GM18873 (cell line): ENCODE data around the gene OSTC.
A peak's percentile ranks its signal among the peaks of the same experiment; 100 is the strongest.

Source experiments
- ATAC-seq: cut with Tn5 transposase; IDR thresholded peaks from one replicate; pipeline ENCODE4 v1.9.1; 2021; ENCODE audit warnings: mild to moderate bottlenecking, moderate library complexity, moderate number of reproducible peaks; ENCODE audit not compliant: unreplicated experiment, low FRiP score

The OSTC gene

DNA sequence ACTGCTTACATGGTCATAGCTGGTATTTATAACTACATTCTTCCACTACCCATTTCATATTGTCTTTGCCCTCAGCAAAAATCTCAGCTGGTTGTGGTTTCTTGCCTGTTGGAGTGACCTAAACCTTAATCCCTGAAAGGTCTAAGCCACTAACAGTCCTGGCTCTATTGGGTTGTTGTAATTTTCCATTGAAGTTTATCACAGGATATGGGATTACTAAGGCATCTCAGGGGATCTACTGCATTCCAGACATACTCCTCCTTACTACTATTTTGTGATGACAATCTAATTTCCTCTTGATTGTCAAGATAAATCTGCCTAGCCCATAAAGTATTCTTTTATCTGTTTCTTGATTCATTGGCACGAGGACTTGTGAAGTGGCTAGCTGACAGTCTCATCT lies 6.2 kb upstream of the OSTC start:
- no peak for ATAC-seq

DNA sequence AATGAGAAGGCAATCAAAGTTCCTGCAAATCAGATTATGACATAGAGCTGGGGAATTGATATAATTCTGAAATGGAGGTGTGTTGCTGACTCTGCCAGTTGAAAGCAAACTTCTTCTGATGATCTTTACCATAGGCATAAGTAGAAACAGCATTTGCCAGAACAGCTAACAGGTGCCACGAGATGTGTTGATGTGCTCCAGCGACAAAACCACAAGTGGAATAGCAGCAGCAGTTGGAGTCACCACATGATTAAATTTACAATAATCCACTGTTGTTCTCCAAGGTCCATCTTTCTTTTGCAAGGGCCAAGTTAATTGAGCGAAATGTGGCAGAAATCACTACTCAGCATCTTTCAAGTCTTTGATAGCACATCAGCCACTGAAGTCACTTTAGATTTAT lies 3.7 kb upstream of the OSTC start:
- ATAC-seq = no peak

DNA sequence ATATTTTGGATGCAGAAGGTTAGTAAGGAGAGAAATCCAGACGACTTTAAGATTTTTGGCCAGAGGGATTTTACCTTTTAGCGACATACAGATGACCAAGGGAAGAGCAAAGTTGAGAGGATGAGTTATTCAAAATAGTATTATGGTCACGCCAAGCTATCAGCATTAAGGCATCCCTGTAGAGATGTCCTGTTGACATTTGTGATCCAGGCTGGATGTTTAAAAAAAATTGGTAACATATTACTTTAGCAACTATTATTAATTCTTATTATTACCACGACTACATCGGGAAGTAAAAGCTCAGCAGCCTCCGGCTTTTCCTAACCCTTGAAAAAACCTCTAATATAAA lies 562 bp upstream of the OSTC start:
- ATAC-seq = peak; percentile 11

DNA sequence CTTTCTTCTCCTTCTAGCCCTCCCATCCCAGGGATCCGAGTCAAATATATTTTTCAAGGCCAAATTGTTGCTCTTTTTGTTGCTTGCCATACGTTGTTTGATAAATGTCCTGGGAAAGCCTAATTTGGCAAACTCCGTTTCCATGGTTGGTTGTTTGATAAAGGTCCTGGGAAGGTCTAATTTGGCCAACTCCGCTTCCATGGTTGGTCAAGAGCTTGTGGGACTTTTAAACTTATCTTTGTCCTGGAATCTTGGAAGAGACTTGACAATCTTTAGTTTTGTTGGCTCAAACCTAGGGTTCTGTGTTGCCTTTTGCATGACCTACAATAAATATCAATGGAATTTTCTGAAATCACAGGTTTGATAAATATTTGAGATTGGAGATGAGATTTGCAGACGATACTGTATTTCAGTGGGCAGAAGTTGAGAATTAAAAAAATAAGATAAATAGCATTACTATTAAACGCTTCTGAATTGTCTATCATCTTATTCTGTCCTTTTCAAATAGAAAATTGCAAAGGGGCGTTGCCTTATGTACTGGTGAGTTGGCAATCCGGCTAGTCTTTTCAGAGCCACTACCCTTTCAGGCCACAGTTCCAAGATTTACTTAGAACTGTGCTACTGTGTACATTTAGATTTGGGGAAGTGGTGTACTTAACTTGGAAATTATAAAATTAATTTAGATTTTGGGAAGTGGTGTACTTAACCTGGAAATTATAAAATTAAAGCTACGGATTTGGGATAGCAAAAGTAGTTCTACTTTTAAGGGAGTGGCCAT lies 804 bp downstream of the OSTC start:
- ATAC-seq = no peak

DNA sequence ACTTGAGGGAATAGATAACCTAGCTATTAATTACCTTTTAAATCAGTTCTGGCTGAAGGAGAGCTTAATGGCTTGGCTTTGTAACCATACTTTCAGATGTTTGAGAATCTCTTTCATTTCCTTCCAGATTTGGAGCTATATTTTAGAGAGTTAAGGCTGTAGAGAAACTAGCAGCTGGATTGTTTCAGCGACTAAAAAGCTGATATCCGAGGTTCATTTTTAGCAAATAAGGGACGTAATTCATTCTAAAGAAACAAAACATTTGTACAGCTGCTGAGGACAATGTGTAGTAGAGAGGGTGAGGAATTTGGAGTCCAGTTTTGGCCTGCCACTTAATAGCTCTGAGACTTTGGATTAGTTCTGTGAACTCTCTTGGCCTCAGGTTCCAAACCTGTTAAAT lies 12.2 kb downstream of the OSTC start:
- no peak for ATAC-seq

DNA sequence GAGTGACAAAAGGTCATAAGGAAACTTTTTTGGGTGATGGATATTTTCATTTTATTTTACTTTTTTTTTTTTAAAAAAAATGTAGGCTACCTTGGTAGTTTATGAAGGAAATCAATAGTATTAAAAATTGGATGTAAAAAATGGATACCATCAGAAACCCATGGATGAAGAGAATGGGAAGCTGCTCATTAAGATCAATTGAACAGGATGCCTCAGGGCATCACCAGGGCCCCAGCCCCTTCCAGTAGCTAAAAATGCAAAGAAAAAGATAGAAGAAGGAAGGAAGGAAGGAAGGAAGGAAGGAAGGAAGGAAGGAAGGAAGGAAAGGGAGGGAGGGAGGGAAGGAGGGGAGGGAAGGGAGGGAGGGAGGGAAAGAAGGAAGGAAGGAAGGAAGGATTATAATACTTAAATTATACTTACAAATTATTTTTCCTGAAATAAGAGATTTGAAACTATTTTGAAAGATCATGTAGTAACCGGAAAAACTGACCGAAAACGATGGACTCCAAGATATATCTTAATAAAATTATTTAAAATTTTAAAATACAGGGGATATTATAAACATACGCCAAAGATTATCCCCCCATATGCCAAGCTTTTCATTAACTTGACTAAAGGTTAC lies 24.1 kb downstream of the OSTC start:
- ATAC-seq = no peak

DNA sequence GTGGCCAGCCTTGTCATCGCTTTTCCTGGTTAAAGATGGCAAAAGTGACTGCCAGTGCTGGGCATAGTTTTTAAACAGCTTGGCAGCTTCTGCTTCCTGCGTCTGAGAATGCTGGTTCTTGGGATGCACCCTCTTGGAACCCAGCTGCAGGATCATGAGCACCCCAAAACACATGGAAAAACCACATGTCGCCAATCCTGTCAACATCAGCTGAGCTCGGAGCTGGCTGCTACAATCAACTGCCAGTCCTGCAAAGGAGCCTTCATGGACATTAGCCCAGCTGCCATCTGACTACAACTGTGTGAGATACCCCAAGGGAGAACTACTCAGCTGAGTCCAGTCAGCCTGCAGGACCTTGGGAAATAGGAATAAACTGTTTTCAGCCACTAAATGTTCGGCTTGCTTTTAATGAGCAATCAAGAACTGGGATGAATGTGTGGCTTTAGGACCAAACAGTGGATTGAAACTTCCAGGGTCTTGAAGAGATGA lies 31.0 kb downstream of the OSTC start:
- no peak for ATAC-seq

DNA sequence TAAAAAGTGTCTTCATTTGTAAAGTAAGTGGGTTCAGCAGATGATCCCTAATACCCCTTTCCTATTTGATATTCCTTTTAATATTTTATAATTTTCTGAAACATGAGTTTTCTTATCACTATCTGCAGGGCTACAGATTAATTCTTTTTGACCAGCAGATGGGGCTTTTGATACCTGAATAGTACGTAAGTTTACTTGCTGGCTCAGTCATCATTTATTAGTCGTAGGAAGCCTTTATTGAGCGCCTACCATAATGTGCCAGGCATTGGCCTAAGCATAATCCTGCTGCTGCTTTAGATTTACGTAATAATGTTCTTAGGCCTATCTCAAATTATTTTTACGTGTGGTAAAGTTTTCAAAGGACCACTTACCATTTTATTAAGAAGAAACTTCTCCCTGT lies 33.1 kb downstream of the OSTC start:
- no peak for ATAC-seq

DNA sequence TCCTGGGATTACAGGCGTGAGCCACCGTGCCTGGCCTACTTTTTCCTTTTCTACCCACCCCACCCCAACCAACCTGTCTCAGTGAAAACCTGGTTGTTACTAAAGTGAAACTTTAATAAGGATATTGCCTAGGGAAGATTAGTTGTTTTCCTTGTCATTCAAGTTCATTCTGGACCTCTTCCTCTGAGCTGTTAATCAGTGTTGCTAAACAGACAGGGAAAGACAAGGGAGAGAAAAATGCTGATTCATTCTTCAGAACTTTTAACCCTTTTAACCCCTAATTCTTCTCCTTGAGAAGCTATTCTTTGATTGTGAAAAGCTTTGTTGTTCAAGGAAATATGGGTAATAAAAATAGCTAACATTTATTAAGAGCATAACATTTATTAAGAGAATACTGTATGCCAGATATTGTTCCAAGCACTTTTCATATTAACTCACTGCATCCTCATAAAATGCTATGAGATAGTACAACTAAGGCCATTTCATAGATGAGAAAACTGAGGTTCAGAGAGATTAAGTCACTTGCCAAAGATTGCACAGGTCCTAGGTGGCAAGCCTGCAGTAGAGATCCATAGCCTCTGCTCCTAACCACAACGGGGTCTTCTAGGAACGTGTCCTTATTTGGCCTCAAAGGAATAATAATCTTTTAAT lies 34.8 kb downstream of the OSTC start:
- ATAC-seq = no peak

DNA sequence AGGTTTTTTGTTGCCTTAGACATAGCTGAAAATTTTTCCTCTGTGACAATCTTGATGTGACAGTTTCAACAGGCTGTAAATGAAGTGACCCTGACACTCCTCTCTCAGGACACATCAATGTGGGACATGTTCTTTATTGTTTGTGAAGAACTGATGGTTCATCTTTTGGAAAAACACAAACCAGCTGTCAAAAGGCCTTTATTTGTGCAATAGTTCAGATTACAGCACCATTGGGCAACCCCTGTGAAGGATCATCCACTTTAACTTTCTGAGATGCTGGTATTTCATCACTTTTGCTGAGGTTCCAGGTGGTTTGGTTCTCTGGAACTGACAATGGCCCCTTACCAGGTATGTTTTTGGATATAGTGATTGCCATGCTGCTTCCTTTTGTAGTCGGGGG lies 40.3 kb downstream of the OSTC start:
- ATAC-seq = no peak

DNA sequence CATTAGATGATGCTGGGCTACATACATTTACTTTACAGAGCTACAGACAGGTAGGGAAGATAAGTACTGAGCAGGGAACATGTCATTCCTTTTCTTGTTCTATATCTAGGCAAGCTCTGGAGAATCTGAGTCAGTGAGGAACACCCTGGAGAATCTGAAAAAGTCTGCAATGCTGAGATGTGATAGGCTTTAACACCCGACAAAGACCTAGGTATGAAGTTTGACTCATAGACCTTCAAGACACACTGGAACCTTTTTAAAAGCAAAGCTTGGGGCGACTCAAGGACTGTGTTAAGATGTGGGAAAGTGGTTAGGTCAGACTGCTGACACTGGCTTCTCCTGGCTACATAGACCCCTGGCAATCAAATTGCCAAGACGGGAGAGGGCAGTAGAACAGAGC lies 42.8 kb downstream of the OSTC start:
- ATAC-seq = no peak

DNA sequence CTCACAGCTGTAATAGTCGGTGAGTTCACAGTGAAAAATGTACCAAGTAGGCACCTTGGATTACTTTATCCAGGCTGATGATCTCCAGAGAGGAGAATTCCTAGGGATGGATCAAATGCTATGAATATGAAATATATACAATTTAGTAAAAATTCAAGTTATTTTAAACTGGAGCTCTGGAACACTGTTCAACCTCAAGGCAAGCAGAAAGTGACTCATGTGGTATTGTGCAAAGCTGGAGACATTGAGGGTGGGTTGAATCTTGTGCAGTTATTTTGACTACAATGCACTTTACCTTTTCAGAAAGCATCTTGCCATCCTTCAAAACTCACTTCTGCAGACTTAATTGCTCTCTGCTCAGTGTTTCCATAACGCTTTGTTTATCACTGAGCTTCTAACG lies 43.4 kb downstream of the OSTC start:
- ATAC-seq = no peak

DNA sequence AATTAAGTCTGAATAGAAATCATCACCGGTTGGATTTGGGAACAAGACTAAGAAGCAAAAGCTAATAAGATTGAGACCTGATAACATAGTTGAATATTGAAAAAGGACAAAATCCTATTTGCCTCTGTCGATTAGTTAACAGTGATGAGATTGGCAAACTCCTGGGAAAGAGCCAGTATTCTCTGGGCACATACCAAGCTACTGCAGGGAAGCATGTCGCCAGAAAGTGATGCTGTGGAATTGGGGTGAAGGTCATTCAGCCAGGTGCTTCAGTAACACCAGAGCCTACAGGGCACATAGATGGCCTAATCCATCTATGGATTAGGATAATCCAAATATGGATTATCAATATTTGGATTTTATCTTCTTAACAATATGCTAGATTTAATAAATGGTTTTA lies 44.0 kb downstream of the OSTC start:
- ATAC-seq = no peak

DNA sequence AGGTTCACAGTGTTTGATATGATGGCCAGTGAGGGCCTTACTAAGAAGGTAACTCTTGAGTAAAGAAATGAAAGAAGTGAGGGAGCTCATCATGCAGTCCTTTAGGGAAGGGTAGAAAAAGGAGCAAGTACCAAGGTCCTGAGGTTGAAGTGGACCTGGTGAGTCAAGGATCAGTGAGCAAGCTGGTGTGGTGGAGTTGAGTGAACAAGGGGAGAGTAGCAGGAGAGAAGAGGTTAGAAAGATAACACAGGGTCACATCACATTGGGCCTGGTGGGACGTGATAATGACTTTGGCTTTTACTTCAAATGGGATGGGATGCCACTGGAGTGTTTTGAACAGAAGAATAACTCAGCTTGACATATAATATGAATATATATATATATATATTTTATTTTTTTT lies 44.7 kb downstream of the OSTC start:
- ATAC-seq = no peak

DNA sequence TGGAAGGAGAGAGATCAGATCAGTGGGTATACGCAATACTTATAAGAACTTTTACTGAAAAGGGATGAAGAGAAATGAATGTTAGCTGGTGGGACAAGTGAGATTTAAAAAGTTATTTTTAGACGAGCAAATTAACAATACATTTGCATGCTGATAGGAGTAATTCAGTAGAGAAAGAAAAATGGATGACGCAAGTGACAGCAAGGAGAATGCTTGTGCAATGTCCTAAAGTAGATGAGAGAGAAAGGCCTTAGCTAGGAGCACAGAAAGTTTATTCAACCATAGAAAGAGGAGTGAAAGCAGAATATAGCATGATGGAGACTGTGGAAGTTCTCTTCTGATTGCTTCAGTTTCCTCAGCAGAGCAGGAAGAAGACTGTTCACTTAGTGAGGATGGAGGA lies 45.8 kb downstream of the OSTC start:
- no peak for ATAC-seq

DNA sequence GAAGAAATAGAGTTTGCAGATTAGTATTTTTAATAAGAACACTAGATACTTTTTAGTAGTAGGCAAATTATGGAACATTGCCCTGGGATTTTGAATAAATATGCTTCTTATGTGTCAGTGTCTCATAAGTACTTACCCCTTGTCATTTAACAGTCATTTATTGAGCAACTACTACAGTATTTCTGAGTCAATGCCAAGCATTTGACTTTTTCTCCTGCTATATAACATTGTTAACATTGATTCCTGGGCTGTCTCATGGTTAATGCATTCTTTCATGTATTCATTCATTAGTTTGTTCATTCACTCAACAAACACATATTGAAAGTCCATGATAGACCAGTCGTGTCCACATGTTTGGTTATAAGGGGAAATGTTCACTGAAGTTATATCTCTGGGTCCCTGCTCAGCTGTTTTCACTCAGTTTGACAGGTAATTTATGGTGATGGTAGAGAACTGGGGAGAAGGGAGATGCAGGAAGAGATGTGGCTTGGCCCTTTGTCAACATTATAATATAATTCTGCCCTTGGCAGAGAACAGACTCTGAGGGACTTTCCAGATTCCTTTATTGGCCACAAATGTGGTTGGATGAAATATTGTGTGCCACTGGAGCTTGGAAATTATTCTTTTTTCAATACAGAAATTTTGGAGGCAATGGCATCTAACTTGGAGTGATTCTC lies 49.8 kb downstream of the OSTC start:
- ATAC-seq = no peak

DNA sequence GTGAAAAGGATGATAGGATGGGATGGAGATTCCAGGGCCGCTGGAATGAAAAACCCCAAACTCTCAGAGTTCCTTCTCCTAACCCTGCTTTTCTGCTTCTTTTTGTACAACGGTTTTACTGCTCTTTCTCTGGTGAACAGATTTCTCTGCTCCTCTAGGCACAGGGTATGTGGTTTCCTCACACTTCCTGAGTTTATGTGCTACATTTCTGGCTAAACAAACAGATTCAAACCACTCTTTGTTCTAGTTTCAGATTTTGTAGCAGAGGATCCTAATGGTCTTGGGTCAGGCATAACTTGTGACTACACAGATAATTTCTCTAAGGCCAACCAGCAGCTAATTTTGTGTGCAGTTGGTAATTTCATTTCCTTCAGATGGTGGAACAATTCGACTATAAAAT lies 52.6 kb downstream of the OSTC start:
- no peak for ATAC-seq

DNA sequence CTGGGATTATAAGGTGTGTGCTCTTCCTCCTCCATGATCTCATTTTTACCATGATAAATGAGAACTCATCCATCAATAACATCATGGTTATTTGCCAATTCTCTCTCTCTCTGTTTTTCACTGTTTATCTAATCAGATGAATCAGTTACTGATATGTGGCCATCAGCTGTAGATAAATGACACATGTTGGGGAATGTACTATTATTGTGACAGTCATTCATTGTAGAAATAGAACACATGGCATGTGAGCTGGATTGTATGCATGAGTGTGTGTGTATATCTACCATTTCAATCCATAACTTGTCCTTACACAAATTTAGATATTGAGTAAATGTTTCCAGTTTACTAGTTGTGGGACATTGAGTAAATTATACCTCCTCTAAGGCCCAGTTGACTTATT lies 53.0 kb downstream of the OSTC start:
- no peak for ATAC-seq

DNA sequence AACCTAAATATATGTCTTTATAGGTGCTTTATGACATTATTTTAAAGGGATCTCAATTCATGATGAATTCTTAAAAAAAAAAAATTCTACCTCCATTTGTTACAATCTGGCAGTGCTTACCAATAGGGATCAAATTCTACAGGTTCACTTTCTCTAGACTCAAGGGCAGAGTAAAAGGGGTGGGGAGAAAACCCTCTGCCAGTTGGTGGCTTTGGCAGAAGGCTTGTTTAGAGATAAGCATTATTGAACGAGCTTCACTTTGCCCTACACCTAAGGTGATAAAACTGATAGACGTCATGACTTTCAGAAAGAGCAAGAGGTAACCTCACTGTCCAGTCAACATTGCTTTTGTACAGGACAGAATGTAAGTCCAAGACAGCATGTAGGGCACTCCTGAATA lies 53.6 kb downstream of the OSTC start:
- ATAC-seq = no peak

DNA sequence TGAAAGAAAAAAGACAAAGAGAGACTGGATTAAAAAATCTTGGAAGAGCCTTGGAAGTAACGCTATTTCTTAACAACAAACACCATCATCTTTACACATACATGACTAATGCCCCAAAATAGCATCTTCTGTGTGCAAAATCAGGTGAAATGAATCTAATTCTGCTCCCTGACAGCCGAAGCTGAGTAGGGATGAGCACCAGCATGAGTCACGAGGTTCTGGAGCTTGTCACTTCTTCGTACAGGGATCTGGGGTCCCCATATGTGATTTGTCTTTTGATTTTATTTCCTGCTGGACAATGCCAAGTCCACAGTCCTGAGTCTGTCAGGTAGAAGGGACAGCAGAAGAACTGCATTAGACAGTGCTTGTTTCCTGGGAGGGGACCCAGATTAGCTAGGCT lies 55.9 kb downstream of the OSTC start:
- no peak for ATAC-seq

DNA sequence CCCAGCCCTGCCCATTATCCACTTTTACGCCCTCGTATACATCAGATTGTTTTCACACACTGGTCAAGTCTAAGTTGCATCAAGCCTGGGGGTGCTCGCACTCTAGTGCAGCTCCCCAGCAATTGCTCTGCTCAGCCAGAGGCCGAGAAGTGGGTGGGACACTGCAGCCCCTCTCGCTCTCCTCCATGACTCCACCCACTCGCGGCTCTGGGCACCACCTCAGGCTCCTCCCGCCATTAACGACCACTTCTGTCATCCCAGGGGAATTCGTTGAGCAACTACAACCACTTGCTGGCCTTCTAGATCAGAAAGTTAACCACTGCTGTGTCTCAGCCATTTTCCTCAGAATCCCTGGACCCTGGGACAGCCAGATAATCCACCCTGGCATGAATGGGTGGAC lies 58.8 kb downstream of the OSTC start:
- ATAC-seq = no peak
